ENCODE results near the gene PTPRE. TPM values are rescaled to one million over a fixed set of nuclear protein-coding genes. Genes with fewer than 3 reads are reported as not detected.

Gene PTPRE
- polyA plus RNA-seq, 1 donor (not counting 4 experiments of a cell fraction or from before 2014, with no cell fraction given), result 15.1 TPM

DNA sequence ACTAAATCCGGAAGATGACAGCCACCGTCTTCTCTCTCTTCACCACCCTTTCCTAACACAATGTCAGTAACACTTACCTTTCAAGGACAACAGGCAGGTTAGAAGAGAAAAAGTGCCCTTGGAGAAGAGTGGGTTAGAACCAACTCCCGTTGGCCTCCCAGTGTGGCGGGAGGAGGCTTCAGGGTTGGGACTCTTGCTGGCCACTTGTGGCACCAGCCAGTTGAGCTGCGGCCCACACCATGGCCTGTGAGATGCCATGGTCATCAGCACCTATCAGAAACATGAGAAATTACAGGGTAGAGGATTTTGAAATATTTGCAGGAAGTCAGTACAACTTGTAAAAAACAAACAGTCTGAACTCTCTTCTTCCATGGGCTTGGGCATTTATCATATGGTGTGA lies 125.6 kb downstream of the PTPRE start:
- FAIRE-seq, result no peak
- Histone ChIP-seq H3K36me3 (ENCODE audit: control insufficient read depth in 2 of 2, extremely low read depth in 1 of 2, insufficient read depth in 2 of 2, low read length in 2 of 2) (no peaks in the 10 kb centered on the region), H3K9me1 (ENCODE audit: control insufficient read depth, extremely low read depth, insufficient read depth, low read length) (no peaks in the 10 kb centered on the region), H3K9ac (ENCODE audit: control insufficient read depth, extremely low read depth, insufficient read depth, low read length) (no peak overlapping the region), H3K4me1 (ENCODE audit: control insufficient read depth, extremely low read depth, insufficient read depth, low read length) (peaks cover 5% of the 10 kb centered on the region), H3K27me3 (ENCODE audit: control insufficient read depth, extremely low read depth, insufficient read depth, low read length) (peaks cover 13% of the 10 kb centered on the region), H2AFZ (ENCODE audit: control insufficient read depth, low read length) (no peak overlapping the region), H3K9me3 (ENCODE audit: control insufficient read depth, low read depth, low read length) (no peaks in the 10 kb centered on the region), H3K79me2 (ENCODE audit: control insufficient read depth, insufficient read depth, low read length) (no peaks in the 10 kb centered on the region), H4K20me1 (ENCODE audit: control insufficient read depth, extremely low read depth, insufficient read depth, low read length) (no peaks in the 10 kb centered on the region), H3K4me3 (ENCODE audit: control insufficient read depth in 2 of 3, extremely low read depth in 1 of 3, insufficient read depth in 2 of 3, low read depth in 1 of 3, low read length in 3 of 3) (no peak overlapping the region), H3K4me2 (ENCODE audit: control insufficient read depth, extremely low read depth, insufficient read depth, low read depth, low read length) (no peak overlapping the region), H3K27ac (ENCODE audit: control insufficient read depth, insufficient read depth, low read length) (no peak overlapping the region)
- TF ChIP-seq, protein P1, sequence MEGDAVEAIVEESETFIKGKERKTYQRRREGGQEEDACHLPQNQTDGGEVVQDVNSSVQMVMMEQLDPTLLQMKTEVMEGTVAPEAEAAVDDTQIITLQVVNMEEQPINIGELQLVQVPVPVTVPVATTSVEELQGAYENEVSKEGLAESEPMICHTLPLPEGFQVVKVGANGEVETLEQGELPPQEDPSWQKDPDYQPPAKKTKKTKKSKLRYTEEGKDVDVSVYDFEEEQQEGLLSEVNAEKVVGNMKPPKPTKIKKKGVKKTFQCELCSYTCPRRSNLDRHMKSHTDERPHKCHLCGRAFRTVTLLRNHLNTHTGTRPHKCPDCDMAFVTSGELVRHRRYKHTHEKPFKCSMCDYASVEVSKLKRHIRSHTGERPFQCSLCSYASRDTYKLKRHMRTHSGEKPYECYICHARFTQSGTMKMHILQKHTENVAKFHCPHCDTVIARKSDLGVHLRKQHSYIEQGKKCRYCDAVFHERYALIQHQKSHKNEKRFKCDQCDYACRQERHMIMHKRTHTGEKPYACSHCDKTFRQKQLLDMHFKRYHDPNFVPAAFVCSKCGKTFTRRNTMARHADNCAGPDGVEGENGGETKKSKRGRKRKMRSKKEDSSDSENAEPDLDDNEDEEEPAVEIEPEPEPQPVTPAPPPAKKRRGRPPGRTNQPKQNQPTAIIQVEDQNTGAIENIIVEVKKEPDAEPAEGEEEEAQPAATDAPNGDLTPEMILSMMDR (optimal IDR thresholded peaks at IDR 0.05 in 1 of 3, IDR thresholded peaks at IDR 0.05 in 1 of 3, conservative IDR thresholded peaks at IDR 0.05 in 1 of 3; ENCODE audit: extremely low read depth in 1 of 3, insufficient read depth in 2 of 3, low read length in 3 of 3), result no peak
- TF ChIP-seq EZH2 (IDR thresholded peaks at IDR 0.05; ENCODE audit: low read length), result no peak
- DNase-seq (ENCODE audit: low read depth, low spot score), result no peak
- dilution Hi-C loops (cut with MboI; ENCODE audit: extremely low pct_ligation_motif_present, low sequenced_read_pairs), result no loop called here

DNA sequence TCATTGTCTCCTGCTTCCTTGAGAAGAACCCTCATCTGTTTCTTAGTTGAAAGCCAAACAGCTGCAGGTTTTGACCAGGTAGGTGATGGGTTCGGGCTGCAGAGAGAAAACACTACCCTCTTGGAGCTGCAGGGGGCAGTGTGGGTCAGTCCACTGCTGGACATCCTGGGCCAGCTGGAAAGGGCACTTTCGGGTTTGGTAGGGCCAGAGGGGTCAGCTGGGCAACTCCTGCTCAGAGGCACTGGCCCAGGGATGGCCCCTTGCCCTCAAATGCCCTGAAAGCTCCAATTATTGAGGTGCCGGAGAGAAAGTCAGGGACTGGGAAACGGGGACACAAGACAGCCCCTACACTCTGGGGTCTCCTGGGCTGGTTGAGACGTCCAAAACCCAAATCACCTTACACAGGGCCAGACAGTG lies 128.7 kb downstream of the PTPRE start:
- no peak for TF ChIP-seq EZH2 (IDR thresholded peaks at IDR 0.05; ENCODE audit: low read length)
- TF ChIP-seq, protein P1 (optimal IDR thresholded peaks at IDR 0.05 in 1 of 3, IDR thresholded peaks at IDR 0.05 in 1 of 3, conservative IDR thresholded peaks at IDR 0.05 in 1 of 3; ENCODE audit: extremely low read depth in 1 of 3, insufficient read depth in 2 of 3, low read length in 3 of 3), result peak; percentile 87 to 95 (median 94)
- Histone ChIP-seq H3K4me2 (ENCODE audit: control insufficient read depth, extremely low read depth, insufficient read depth, low read depth, low read length) (no peak overlapping the region), H3K9ac (ENCODE audit: control insufficient read depth, extremely low read depth, insufficient read depth, low read length) (no peak overlapping the region), H3K27me3 (ENCODE audit: control insufficient read depth, extremely low read depth, insufficient read depth, low read length) (no peaks in the 10 kb centered on the region), H4K20me1 (ENCODE audit: control insufficient read depth, extremely low read depth, insufficient read depth, low read length) (no peaks in the 10 kb centered on the region), H3K79me2 (ENCODE audit: control insufficient read depth, insufficient read depth, low read length) (no peaks in the 10 kb centered on the region), H2AFZ (ENCODE audit: control insufficient read depth, low read length) (no peak overlapping the region), H3K36me3 (ENCODE audit: control insufficient read depth in 2 of 2, extremely low read depth in 1 of 2, insufficient read depth in 2 of 2, low read length in 2 of 2) (no peaks in the 10 kb centered on the region), H3K27ac (ENCODE audit: control insufficient read depth, insufficient read depth, low read length) (no peak overlapping the region), H3K9me1 (ENCODE audit: control insufficient read depth, extremely low read depth, insufficient read depth, low read length) (no peaks in the 10 kb centered on the region), H3K9me3 (ENCODE audit: control insufficient read depth, low read depth, low read length) (no peaks in the 10 kb centered on the region), H3K4me3 (ENCODE audit: control insufficient read depth in 2 of 3, extremely low read depth in 1 of 3, insufficient read depth in 2 of 3, low read depth in 1 of 3, low read length in 3 of 3) (no peak overlapping the region), H3K4me1 (ENCODE audit: control insufficient read depth, extremely low read depth, insufficient read depth, low read length) (peaks cover 5% of the 10 kb centered on the region)
- DNase-seq (ENCODE audit: low read depth, low spot score), result no peak
- dilution Hi-C loops (cut with MboI; ENCODE audit: extremely low pct_ligation_motif_present, low sequenced_read_pairs), result no loop called here
- FAIRE-seq, result peak; percentile 70

Data from keratinocyte (primary cell).